Glutamatergic neuron (in vitro differentiated cells): ENCODE data around the gene COX20. TPM values are rescaled to one million over a fixed set of nuclear protein-coding genes. Genes with fewer than 3 reads are reported as not detected.

Source experiments
- DNase-seq: peaks from one replicate; pipeline ENCODE4 v3.0.0; 2022
- H3K27ac Mint-ChIP-seq: one replicate; pipeline ENCODE4 v1.8.0; 2020; ENCODE audit warnings: mild to moderate bottlenecking, mixed read lengths, inconsistent platforms; ENCODE audit not compliant: unreplicated experiment
- H3K27me3 Mint-ChIP-seq: one replicate; pipeline ENCODE4 v1.8.0; 2020; ENCODE audit warnings: mild to moderate bottlenecking, moderate library complexity, mixed read lengths, inconsistent platforms; ENCODE audit not compliant: unreplicated experiment
- H3K36me3 Mint-ChIP-seq: one replicate; pipeline ENCODE4 v1.8.0; 2020; ENCODE audit warnings: mild to moderate bottlenecking, mixed read lengths, inconsistent platforms; ENCODE audit not compliant: unreplicated experiment
- H3K4me1 Mint-ChIP-seq: one replicate; pipeline ENCODE4 v1.8.0; 2020; ENCODE audit warnings: mild to moderate bottlenecking, low read depth, mixed read lengths, inconsistent platforms; ENCODE audit not compliant: unreplicated experiment
- H3K4me3 Mint-ChIP-seq: one replicate; pipeline ENCODE4 v1.8.0; 2020; ENCODE audit warnings: mild to moderate bottlenecking, mixed read lengths, inconsistent platforms; ENCODE audit not compliant: unreplicated experiment
- H3K9me3 Mint-ChIP-seq: one replicate; pipeline ENCODE4 v1.8.0; 2020; ENCODE audit warnings: mild to moderate bottlenecking, moderate library complexity, mixed read lengths, inconsistent platforms; ENCODE audit not compliant: unreplicated experiment
- CTCF ChIP-seq: fragments of 200-600 bp; sonication (generic); IDR thresholded peaks from one replicate; pipeline ENCODE4 v1.5.0; 2021; ENCODE audit not compliant: partially characterized antibody, unreplicated experiment
- total RNA-seq: library from RNA; stranded (reverse); fragmentation: NEBNext Ultra II Directional; extraction: Animal tissue kit (Norgen Biotek cat#: 25700); gene quantifications from one replicate; pipeline ENCODE4 v1.2.1, GENCODE V29; 2021; ENCODE audit not compliant: unreplicated experiment

COX20 gene
- total RNA-seq, 1 donor from 2014 or later = 35.3 TPM

- Mint-ChIP-seq H3K27me3 (peaks cover 13% of the 10 kb centered on the region), H3K27ac (peak overlapping the region; percentile 100), H3K9me3 (peaks cover 18% of the 10 kb centered on the region), H3K4me3 (peak overlapping the region; percentile 94), H3K36me3 (no peaks in the 10 kb centered on the region), H3K4me1 (peaks cover 16% of the 10 kb centered on the region)
- TF ChIP-seq CTCF = peak; percentile 32
- DNase-seq = peak; percentile 58
Observed at GRCh38 chr1:244833734-244834542, 1.5 kb upstream of the COX20 start.

GRCh38 chr1:244834543-244835275, 749 bp upstream of the COX20 start:
- H3K4me1 Mint-ChIP-seq = peaks cover 18% of the 10 kb centered on the region
- DNase-seq = peak; percentile 91
- H3K36me3 Mint-ChIP-seq = no peaks in the 10 kb centered on the region
- no peak for TF ChIP-seq CTCF
- H3K27me3 Mint-ChIP-seq = peaks cover 13% of the 10 kb centered on the region
- H3K4me3 Mint-ChIP-seq = peak overlapping the region; percentile 94
- peaks cover 18% of the 10 kb centered on the region for H3K9me3 Mint-ChIP-seq
- peak overlapping the region; percentile 100 for H3K27ac Mint-ChIP-seq

GRCh38 chr1:244836135-244836521, 670 bp downstream of the COX20 start:
- no peaks in the 10 kb centered on the region for H3K36me3 Mint-ChIP-seq
- H3K27ac Mint-ChIP-seq = peak overlapping the region; percentile 94
- H3K9me3 Mint-ChIP-seq = peaks cover 18% of the 10 kb centered on the region

GRCh38 chr1:244836584-244836983, 1.1 kb downstream of the COX20 start:
- no peaks in the 10 kb centered on the region for H3K36me3 Mint-ChIP-seq
- peaks cover 21% of the 10 kb centered on the region for H3K4me1 Mint-ChIP-seq
- peak overlapping the region; percentile 94 for H3K27ac Mint-ChIP-seq
- H3K9me3 Mint-ChIP-seq = peaks cover 18% of the 10 kb centered on the region
- no peak for DNase-seq
- H3K27me3 Mint-ChIP-seq = peaks cover 13% of the 10 kb centered on the region
- TF ChIP-seq CTCF = no peak
- peak overlapping the region; percentile 98 for H3K4me3 Mint-ChIP-seq

More at GRCh38 chr1:244836135-244836521, 670 bp downstream of the COX20 start:
- no peak for TF ChIP-seq CTCF
- no peak for DNase-seq
- H3K4me1 Mint-ChIP-seq = peaks cover 21% of the 10 kb centered on the region
- peak overlapping the region; percentile 98 for H3K4me3 Mint-ChIP-seq
- peaks cover 13% of the 10 kb centered on the region for H3K27me3 Mint-ChIP-seq
